ENCODE data around the gene MIA2.

- no peak for TF ChIP-seq SIN3A (IDR thresholded peaks at IDR 0.05; ENCODE audit: borderline replicate concordance, insufficient read depth, low read length)
- TF ChIP-seq REST (IDR thresholded peaks at IDR 0.05; ENCODE audit: insufficient read depth in 1 of 2, low read depth in 2 of 2, low read length in 2 of 2): no peak
- no peak for TF ChIP-seq POLR2AphosphoS5 (IDR thresholded peaks at IDR 0.05; ENCODE audit: low read depth, low read length)
- no peak for TF ChIP-seq TAF1 (IDR thresholded peaks at IDR 0.05; ENCODE audit: borderline replicate concordance, insufficient read depth, low read length)
- TF ChIP-seq FOXP2 (optimal IDR thresholded peaks at IDR 0.05; ENCODE audit: borderline replicate concordance, extremely low read depth, extremely low read length, insufficient read depth): no peak
Observed at GRCh38 chr14:39434401-39434800, 200.7 kb downstream of the MIA2 start.

All from PFSK-1 (cell line).